ENCODE measurements around the gene DDN. TPM values are rescaled to one million over a fixed set of nuclear protein-coding genes. Genes with fewer than 3 reads are reported as not detected.
A peak's percentile ranks its signal among the peaks of the same experiment; 100 is the strongest.

DDN gene
- polyA plus RNA-seq, 1 of the 3 experiments (the other 2 are of a cell fraction) = 0.20 TPM

- H3K9ac ChIP-seq = no peak overlapping the region
- TF ChIP-seq RCOR1 (IDR thresholded peaks at IDR 0.05; ENCODE audit: low read length) = no peak
- TF ChIP-seq YY1 (IDR thresholded peaks at IDR 0.05; ENCODE audit: low read depth) = no peak
- peaks cover 34 to 70% of the 10 kb centered on the region in 2 experiments for H3K36me3 ChIP-seq (replicated peaks in 1 of 2; ENCODE audit: control insufficient read depth in 1 of 2, insufficient read depth in 2 of 2, low read length in 1 of 2)
- WGBS (ENCODE audit: low lambda C conversion rate) = 82% methylated on average over 2 of the region's 2 CpGs
- H3K27ac ChIP-seq (ENCODE audit: low read depth in 2 of 2, low read length in 1 of 2) = no peak overlapping the region
- H3F3A ChIP-seq (replicated peaks; ENCODE audit: insufficient read depth) = peaks cover 25% of the 10 kb centered on the region
- no peak overlapping the region for H2AFZ ChIP-seq (ENCODE audit: low read depth)
- no peaks in the 10 kb centered on the region for H3K9me3 ChIP-seq
- no peak overlapping the region for H3K4me3 ChIP-seq (ENCODE audit: low read depth in 2 of 2, low read length in 1 of 2)
- ChIA-PET CTCF (interaction anchor here (0.7 to 2.6 kb wide), 6 partner anchors 13 to 27 kb away, joined by 3 to 8 read pairs (median 3); no protein-coding TSS in a partner anchor), POLR2A (no interaction called here)
- no peaks in the 10 kb centered on the region for H3K9me2 ChIP-seq
- no peak for DNase-seq
- H3K4me2 ChIP-seq = no peak overlapping the region
- peaks cover 0 to 7% of the 10 kb centered on the region in 2 experiments; a peak in 2 of 4 replicates for H3K4me1 ChIP-seq (ENCODE audit: control insufficient read depth in 1 of 2, insufficient read depth in 2 of 2, low read depth in 1 of 2, low read length in 1 of 2)
- no peaks in the 10 kb centered on the region for H3K27me3 ChIP-seq (ENCODE audit: insufficient read depth)
- H4K20me1 ChIP-seq (ENCODE audit: insufficient read depth) = no peaks in the 10 kb centered on the region
- no peaks in the 10 kb centered on the region for H3K79me2 ChIP-seq (ENCODE audit: insufficient read depth)
Observed at GRCh38 chr12:49023812-49024211, 24.6 kb upstream of the DDN start.

GRCh38 chr12:49022558-49023178, 23.5 kb upstream of the DDN start:
- Histone ChIP-seq H3K27me3 (ENCODE audit: insufficient read depth) (no peaks in the 10 kb centered on the region), H3K9me2 (no peaks in the 10 kb centered on the region), H3K27ac (ENCODE audit: low read depth in 2 of 2, low read length in 1 of 2) (no peak overlapping the region), H3K9me3 (no peaks in the 10 kb centered on the region), H3K4me3 (ENCODE audit: low read depth in 2 of 2, low read length in 1 of 2) (no peak overlapping the region), H4K20me1 (ENCODE audit: insufficient read depth) (no peaks in the 10 kb centered on the region), H3F3A (replicated peaks; ENCODE audit: insufficient read depth) (peaks cover 28% of the 10 kb centered on the region), H3K9ac (no peak overlapping the region), H3K79me2 (ENCODE audit: insufficient read depth) (peaks cover 5% of the 10 kb centered on the region), H2AFZ (ENCODE audit: low read depth) (no peak overlapping the region), H3K4me1 (ENCODE audit: control insufficient read depth in 1 of 2, insufficient read depth in 2 of 2, low read depth in 1 of 2, low read length in 1 of 2) (peaks cover 0 to 9% of the 10 kb centered on the region in 2 experiments; a peak in 2 of 4 replicates), H3K4me2 (no peak overlapping the region), H3K36me3 (replicated peaks in 1 of 2; ENCODE audit: control insufficient read depth in 1 of 2, insufficient read depth in 2 of 2, low read length in 1 of 2) (peaks cover 23 to 60% of the 10 kb centered on the region in 2 experiments)
- ChIA-PET POLR2A (no interaction called here), CTCF (interaction anchor here (0.8 to 4.0 kb wide), 6 partner anchors 10 to 71 kb away, joined by 3 to 29 read pairs (median 4); no protein-coding TSS in a partner anchor)
- over 99% methylated on average over 13 of the region's 15 CpGs for WGBS (ENCODE audit: low lambda C conversion rate)
- TF ChIP-seq RFX5 (IDR thresholded peaks at IDR 0.05; ENCODE audit: low read length) = no peak
- no peak for DNase-seq

- Histone ChIP-seq H3K9ac (no peak overlapping the region), H3K79me2 (ENCODE audit: insufficient read depth) (peaks cover 18% of the 10 kb centered on the region), H3K36me3 (replicated peaks in 1 of 2; ENCODE audit: control insufficient read depth in 1 of 2, insufficient read depth in 2 of 2, low read length in 1 of 2) (peaks cover 25 to 49% of the 10 kb centered on the region in 2 experiments), H4K20me1 (ENCODE audit: insufficient read depth) (no peaks in the 10 kb centered on the region), H3K4me3 (ENCODE audit: low read depth in 2 of 2, low read length in 1 of 2) (no peak overlapping the region), H3K4me1 (ENCODE audit: control insufficient read depth in 1 of 2, insufficient read depth in 2 of 2, low read depth in 1 of 2, low read length in 1 of 2) (peaks cover 0 to 14% of the 10 kb centered on the region in 2 experiments; a peak in 2 of 4 replicates), H3F3A (replicated peaks; ENCODE audit: insufficient read depth) (peaks cover 30% of the 10 kb centered on the region), H2AFZ (ENCODE audit: low read depth) (no peak overlapping the region), H3K9me3 (no peaks in the 10 kb centered on the region), H3K9me2 (no peaks in the 10 kb centered on the region), H3K27me3 (ENCODE audit: insufficient read depth) (no peaks in the 10 kb centered on the region), H3K27ac (ENCODE audit: low read depth in 2 of 2, low read length in 1 of 2) (no peak overlapping the region), H3K4me2 (no peak overlapping the region)
- WGBS (ENCODE audit: low lambda C conversion rate) = 88% methylated on average over 5 of the region's 11 CpGs
- ChIA-PET POLR2A (no interaction called here), CTCF (interaction anchor here (0.6 to 4.0 kb wide), 12 partner anchors 11 to 880 kb away, joined by 3 to 29 read pairs (median 6); partner anchors contain the start of gene WNT1)
- DNase-seq = peak; percentile 16
- TF ChIP-seq RXRA (IDR thresholded peaks at IDR 0.05; ENCODE audit: borderline replicate concordance, low read depth) (no peak), RAD21 (IDR thresholded peaks at IDR 0.05; ENCODE audit: low read length) (no peak), POLR2AphosphoS5 (IDR thresholded peaks at IDR 0.05; ENCODE audit: low read depth, low read length) (no peak), USF2 (IDR thresholded peaks at IDR 0.05; ENCODE audit: borderline replicate concordance, low read depth, low read length) (no peak), SIN3A (IDR thresholded peaks at IDR 0.05; ENCODE audit: borderline replicate concordance, low read depth, low read length) (no peak), EZH2phosphoT487 (IDR thresholded peaks at IDR 0.05; ENCODE audit: borderline replicate concordance, low read depth) (no peak), NRF1 (IDR thresholded peaks at IDR 0.05; ENCODE audit: low read depth, low read length) (no peak), MEF2A (IDR thresholded peaks at IDR 0.05; ENCODE audit: borderline replicate concordance, low read depth) (no peak), ELF1 (IDR thresholded peaks at IDR 0.05) (no peak), GATA2 (CRISPR knock-in tag; IDR thresholded peaks at IDR 0.05) (no peak), EP300 (IDR thresholded peaks at IDR 0.05; ENCODE audit: borderline replicate concordance in 1 of 2, low read depth in 1 of 2, low read length in 1 of 2) (no peak), TEAD4 (IDR thresholded peaks at IDR 0.05; ENCODE audit: borderline replicate concordance, insufficient read depth) (no peak), IRF3 (IDR thresholded peaks at IDR 0.05; ENCODE audit: low read depth, low read length) (no peak), JUND (IDR thresholded peaks at IDR 0.05) (no peak), CTCF (IDR thresholded peaks at IDR 0.05) (no peak)
Observed at GRCh38 chr12:49021292-49021915, 22.2 kb upstream of the DDN start.
